Germinal center (tissue), 1 donor: ENCODE results near the gene CASZ1.

Source experiments
- DNase-seq: peaks from one replicate; pipeline ENCODE4 v3.0.0; 2012; ENCODE audit warnings: mixed read lengths, low spot score

The CASZ1 gene, protein sequence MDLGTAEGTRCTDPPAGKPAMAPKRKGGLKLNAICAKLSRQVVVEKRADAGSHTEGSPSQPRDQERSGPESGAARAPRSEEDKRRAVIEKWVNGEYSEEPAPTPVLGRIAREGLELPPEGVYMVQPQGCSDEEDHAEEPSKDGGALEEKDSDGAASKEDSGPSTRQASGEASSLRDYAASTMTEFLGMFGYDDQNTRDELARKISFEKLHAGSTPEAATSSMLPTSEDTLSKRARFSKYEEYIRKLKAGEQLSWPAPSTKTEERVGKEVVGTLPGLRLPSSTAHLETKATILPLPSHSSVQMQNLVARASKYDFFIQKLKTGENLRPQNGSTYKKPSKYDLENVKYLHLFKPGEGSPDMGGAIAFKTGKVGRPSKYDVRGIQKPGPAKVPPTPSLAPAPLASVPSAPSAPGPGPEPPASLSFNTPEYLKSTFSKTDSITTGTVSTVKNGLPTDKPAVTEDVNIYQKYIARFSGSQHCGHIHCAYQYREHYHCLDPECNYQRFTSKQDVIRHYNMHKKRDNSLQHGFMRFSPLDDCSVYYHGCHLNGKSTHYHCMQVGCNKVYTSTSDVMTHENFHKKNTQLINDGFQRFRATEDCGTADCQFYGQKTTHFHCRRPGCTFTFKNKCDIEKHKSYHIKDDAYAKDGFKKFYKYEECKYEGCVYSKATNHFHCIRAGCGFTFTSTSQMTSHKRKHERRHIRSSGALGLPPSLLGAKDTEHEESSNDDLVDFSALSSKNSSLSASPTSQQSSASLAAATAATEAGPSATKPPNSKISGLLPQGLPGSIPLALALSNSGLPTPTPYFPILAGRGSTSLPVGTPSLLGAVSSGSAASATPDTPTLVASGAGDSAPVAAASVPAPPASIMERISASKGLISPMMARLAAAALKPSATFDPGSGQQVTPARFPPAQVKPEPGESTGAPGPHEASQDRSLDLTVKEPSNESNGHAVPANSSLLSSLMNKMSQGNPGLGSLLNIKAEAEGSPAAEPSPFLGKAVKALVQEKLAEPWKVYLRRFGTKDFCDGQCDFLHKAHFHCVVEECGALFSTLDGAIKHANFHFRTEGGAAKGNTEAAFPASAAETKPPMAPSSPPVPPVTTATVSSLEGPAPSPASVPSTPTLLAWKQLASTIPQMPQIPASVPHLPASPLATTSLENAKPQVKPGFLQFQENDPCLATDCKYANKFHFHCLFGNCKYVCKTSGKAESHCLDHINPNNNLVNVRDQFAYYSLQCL (N-terminal part only)

DNA sequence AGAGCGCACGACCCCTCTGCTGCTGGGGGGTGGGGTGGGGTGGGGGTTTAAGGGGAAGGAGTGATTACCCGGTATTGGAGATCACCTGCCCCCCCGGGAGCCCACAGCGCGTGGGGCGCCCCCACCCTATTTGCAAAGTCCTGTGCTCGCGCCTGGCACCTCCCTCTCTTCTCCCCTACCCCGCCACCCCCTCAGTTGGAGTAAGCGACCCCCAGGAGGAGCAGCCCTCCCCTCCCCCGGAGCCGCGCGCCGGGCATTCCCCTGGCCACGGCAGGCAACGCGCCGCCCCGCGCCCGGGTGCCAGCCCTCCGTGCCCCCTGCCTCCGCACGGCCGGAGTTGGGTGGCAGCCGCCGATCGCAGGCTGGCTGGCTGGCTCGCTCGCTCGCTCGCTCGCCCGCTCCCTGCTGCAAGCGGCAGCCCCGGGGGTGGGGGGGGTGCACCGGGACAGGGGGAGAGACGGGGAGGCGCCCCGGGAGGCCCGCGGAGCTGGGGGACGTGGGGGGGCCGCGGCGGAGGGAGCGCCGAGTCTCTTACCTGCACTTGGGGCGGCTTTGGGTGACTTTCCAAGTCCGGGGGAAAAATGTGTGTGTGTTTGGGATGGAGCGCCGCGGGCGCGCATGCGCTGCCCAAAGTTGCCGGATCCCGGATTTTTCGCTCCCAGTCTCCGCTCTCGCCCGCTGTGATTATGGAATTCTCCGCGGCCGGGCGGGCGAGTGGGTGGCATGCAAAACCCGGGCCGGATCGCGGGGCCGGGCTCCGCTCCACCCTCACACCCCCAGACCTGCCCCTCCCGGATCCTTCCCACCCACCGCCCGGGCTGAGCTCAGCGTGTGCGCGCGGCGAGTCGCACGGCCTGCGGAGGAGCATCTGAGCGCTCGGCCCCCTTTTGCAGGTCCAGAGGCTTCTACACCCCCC lies at the start of gene CASZ1:
Gene CASZ1, minus strand, starts transcription at position 618 of the 916 bp plus-strand sequence. CDS start 102,757 bp downstream, outside the sequence.
- DNase-seq = peak; percentile 32

DNA sequence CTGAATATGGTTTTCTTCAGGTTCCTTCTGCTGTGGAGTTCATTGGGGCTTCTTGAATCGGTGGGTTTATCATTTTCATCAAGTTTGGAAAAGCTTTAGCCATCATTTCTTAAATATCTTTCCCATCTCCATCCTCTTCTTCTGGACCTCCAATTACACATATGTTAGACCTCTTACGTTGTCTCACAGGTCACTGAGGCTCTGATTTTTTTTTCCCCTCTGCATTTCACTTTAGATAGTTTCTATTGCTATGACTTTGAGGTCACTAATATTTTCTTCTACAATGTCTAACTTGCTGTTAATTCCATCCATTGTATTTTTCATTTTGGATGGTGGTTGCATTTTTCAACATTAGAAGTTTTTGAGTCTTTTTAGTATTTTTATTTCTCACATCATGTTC lies 47.3 kb upstream of the CASZ1 start:
- no peak for DNase-seq

DNA sequence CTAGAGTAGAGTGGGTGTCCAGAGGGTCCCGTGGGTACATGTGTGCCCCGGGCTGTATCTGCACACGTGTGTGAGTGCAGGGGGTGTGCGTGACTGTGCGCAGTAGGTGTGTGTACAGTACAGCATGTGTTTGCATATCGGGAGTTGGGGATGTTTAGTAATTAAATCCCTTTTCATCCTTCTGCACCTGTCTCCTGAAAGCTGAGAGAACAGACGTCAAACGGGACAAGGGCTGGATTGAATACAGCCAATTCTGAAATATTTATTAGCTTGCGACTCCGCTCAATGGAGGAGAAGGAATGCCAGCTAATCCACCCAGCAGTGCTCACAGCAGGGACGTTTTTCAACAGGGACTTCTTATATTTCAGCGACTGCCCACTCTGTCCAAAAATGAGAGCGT lies 44.7 kb upstream of the CASZ1 start:
- no peak for DNase-seq

DNA sequence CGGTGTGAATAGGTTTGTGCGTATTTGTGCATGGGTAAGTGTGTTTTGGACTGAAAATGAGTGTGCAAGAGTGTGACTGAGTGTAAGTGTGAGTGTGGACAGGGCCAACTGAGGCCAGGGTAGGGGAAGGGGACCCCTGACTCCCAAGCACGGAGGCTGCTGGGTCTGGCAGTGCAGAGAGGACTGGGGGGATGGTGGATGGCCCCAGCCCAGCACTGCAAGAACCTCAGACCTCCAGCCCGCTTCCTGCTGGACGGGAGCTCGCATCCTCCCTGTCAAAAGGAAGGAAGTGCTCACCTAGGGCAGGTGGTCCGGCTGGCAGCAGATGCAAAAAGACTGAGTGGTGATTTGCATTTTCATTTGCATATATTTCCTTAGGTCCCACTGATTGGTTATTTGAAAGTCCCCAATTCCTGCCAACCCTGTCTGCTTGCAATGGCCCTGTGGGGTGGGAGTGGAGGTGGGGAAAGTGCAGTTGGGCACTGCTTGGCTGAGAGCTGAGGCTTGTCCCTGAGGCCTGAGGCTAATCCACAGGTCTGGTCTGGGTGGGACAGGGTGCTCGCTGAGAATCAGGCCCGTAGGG lies 42.8 kb upstream of the CASZ1 start:
- DNase-seq = no peak

DNA sequence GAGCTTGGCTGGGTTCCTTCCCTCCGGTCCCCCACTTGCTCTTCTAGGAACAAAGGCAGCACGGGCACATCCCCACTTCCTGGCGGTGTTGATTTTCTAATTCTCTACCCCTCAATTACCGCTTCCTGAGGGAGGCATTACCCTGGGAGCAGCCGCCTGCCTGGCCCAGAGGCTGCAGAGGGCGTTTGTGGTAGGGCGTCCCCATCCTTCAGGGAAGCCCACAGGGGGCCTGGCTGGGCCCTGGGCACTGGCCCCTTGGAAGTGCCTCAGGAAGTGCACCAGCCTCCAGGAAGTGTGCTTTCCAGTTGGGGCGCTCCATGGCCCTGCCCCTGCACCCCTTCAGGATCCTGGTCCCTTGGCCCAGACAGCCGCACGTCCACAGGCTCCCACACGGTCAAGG lies 42.1 kb upstream of the CASZ1 start:
- DNase-seq = no peak

DNA sequence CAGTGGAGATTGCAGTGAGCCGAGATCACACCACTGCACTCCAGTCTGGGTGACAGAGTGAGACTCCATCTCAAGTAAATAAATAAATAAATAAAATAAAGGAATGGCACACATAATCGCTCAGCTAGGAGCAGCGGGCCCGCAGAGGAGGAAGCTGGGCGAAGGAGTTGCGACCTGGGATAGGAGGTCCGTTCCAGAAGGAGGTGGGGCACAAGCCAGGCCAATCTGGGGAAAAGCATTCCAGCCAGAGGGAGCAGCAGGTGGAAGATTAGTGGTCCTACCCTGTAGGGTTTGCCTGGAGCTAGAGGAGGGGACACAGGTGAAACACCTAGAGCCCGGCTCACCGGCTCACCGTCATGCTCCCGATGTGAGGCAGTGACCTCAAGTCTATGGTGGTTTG lies 40.3 kb upstream of the CASZ1 start:
- no peak for DNase-seq

DNA sequence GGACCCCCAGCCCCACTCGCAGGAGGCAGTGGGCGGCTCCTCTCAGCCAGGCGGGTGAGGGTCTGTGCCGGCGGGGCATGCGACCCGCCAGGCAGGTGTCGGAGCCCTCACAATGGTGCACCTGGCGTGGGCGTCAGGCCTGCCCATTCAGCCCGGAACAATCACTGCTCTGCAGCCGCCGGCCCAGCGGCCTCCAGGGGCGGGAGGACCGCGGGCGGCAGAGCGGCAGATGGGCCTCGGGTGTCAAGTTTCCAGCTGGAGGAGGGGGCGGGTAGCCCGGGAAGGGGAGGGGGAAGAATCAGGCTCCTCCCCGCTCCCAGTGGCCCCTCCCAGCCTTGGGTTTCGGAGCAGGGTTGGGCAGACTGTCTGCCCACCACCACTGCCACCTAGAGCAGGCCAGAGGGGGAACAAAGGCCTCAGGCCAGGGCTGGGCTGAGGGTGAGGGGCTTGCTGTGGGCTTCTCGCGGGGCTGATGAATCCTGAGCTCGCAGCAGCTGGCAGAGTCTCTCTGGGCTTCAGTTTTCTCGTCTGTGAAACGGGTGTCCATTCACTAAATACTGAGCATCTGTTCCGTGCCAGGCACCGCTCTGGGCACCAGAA lies 39.5 kb upstream of the CASZ1 start:
- no peak for DNase-seq

DNA sequence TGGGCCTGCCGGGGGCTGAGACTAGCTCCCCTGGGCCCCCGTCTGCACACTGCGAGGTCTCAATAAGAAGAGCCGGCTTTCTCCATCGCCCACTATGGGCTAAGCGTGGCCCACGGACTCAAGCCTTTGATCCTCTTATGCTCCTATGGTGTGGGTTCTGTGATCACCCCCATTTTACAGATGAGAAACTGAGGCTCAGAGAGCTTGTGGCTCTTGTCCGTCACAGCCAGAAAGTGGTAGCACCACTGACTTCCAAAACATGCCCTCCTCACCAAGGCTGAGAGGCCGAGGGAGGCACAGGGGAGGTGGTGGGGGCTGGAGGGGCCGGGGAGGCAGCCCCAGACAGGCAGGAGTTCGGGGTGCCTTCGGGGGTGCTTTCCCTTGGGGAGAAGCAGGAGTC lies 39.0 kb upstream of the CASZ1 start:
- DNase-seq = no peak

DNA sequence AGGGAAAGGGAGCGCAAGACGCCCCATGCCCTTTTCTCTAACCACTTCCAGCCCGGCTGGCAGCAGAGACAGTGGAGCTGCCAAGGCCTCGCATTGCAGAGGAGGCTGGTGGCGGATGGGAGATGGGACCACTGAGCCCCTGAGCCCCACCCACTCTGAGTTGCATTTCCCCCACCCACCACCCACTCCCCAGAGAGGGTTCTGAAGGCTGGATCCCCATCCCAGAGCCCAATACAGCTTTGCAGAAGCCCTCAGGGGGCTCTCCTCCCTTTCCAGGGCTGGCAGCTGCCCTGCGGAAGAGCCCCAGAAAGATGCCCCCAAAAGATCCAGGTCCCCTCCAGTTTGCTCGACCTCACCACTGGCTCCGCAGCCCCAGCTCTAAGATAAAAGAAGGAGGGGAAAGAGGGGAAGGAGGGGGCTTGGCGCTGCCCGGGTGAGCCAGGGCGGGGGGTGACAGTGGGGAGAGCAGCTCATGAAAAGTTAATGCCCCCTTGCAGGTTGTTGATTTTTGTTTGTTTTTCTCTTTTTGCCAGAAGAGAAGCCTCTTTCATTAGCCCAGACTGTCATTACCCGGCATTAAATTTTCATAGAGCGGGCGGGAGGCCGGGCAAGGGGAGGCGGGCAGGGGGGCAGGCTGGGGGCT lies 38.4 kb upstream of the CASZ1 start:
- DNase-seq = no peak

DNA sequence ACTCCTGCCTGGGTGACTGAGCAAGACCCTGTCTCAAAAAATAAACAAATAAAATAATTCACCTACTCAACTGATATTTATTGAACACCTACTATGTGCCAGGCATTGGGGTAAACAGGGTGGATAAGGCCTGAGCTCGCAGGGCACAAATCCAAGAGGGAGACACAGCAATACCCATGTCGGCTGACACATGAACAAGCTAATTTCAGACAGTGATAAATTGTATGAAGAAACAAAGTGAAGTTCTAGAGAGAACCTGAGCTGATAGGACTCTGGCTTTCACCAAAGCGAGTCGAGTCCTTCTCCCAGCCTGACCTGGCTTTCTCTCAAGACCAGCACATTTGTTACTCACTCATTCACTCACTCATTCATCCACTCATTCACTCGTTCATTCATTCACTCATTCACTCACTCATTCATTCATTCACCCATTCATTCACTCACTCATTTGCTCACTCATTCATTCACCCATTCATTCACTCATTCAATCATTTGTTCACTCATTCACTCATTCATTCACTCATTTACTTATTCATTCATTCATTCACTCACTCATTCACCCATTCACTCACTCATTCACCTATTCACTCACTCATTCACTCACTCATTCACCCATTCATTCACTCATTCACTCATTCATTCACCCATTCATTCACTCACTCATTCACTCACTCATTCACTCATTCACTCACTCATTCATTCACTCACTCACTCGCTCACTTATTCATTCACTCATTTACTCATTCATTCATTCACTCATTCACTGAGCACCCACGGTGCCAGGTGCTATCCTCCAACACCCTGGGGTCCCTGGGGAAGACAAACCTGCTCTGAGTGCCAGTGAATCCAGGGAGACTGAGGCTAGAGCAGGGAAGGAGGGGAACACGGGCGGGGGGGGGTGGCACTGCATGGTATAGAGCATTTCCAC lies 37.4 kb upstream of the CASZ1 start:
- no peak for DNase-seq

DNA sequence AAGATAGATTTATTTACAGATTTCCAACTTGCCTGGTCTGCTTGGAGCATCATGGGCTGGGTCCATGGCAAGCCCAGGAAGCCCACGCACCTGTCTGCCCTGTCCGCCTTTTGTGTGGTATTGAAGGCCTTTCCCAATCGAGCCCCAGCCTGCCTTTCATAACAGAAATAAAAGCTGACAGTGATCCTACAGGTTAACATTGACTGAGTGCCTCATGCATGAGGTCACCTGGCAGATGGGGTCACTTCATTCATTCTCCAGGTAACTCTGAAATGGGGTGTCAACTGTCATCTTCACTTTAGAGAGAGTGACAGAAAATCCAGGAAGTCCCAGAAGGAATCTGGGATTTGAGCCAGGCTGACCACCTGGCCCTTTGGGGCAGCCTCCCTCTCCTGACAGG lies 36.3 kb upstream of the CASZ1 start:
- DNase-seq = no peak

DNA sequence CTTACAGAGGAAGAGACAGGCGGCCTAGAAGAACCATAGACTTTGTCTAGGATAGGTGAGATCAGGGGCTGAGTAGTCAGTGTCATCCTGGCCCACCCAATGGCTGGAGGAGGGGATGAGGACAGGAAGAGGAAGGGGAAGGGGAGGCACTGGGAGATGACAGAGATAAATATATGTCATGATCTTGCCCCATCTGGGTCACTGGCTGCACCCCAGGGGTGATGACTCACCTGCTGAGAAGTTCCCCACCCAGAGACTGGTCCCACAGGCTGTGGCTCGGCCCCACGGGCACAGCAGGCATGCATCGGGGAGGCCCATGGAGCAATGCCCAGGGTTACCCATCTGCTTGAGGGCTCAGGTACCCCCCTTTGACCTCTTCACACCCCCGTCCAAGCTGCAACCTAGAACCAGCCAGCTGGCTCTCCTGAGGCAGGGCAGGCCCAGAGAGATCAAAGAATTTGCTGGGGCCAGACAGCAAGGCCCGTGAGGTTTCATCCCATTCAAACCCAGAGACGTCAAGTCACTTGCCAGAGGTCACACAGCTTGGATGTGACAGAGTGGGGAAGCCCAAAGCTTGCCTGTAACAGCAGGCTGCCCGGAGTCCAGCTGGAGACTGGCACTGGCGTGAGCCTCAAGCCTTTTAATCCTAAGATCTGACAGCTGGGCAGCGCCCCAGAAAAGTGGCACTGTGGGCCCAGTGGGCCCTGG lies 34.7 kb upstream of the CASZ1 start:
- DNase-seq = no peak

DNA sequence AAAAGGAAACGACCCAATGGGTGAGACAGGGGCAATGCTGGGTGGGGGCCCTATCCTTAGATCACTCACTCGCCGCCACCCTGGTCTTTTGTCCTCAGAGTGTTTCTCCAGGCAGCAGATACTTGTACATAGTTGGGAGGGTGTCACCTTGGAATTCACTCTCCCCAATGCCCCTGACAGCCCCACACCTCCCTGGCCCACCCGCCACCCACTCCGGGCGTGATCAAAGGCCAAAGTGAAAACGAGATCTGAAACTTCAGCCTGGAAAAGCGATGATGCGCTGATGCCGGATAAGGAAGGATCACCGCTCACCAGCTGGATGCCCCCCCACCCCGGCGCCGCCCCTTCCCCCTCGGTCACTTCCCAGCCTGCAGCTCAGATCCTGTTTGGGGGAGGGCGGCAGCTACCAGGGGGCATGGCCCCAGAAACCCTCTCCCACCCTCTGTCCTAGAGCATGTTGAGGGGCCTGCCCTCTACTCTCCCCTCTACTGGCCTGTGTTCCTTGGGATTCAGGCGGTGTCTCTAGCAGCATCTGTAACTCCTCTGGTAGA lies 33.6 kb upstream of the CASZ1 start:
- DNase-seq = no peak

DNA sequence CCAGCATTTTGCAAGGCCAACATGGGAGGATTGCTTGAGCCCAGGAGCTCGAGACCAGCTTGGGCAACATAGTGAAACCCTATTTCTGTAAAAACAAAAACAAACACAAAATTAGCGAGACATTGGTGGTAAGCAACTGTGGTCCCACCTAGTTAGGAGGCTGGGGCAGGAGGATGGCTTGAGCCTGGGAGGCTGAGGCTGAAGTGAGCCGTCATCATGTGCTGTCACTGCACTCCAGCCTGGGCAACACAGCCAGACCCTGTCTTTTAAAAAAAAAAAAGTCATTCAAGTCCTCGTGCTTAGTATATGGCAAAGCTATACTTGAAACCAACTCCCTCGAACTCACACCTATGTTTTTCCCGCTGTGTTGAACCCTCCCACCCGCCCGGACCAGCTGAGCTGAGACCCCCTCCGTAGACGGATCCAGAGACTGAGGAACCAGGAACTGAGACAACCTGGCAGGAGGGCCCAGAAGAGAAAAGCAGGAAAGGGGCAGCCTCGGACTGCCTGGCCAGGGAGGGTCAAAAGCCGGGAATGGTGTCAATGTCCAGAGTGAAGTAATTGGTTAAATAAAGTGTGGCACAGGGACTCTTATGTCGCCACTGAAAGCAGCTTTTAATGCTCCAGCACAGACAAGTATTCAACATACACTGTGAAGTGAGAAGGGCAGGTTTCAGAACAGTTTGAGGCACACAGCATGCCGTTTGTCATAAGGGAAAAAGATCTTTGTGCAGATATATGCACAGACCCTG lies 32.8 kb upstream of the CASZ1 start:
- DNase-seq = no peak

DNA sequence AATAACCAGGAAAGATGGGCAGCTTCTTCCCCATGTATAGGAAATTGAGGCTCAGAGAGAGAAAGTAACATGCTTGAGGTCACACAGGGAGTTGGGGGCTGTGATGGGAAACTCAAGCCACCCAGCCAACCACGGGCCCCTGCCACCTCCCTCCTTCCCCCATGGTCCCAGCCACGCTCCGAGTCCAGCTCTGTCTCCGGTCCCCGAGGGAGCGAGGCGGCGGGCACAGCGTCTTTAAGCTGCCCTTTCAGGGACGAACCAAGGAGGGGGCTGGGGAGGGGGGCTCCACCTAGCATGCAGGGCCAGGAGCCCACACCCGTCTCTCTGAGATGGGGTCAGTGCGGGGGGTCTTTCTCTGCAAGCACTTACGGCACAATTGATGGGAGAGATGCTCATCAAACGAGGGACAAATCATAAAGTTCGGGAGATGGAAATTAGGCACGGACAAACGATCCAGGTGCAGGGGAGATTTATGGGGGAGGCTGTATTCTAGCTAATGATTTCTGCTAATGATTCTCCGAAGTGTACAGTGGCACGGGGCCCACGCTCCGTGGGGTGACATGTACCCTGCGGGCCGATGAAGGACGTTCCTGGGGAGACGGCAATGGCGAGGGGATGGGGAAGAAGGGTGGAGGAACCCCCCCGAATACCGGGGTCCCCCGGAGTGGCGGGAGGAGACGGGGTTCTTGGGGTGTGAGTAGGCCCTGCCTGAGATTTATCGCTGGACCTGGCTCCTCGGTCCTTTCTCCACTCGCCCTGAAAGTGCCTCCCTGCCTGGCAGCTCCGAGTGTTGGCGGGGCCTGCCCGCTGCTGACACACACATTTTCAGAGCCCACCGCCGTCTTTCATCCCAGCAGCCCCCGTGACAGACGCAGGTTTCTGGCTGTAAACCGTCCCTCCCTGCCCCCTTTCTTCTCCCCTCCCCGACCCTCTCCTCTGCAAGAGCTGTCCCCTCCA lies 31.2 kb upstream of the CASZ1 start:
- DNase-seq = no peak

DNA sequence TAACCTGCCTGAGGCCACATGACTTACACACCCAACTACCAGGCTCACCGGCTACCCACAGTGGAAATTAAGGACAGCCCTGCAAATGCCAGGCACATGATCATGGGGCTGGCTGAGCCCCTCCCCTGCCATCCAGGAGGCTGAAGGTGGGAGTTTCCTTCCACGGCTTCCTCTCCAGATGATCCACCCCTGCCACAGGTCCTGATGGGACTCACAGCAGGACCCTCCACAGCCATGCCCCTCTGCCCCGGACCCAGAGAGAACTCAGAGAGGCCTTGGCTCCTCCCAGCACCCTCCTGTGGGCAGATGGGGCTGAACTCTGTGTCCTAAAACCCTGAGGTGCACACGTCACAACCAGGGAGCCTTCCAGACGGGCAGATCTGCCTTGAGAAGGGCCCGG lies 29.1 kb upstream of the CASZ1 start:
- DNase-seq = no peak
